OCI-LY1 (cell line): ENCODE results near the gene RAD51B.

ENCODE experiments used
- CTCF ChIP-seq: fragments of 200-600 bp; sonication (generic), shearing (Covaris generic); IDR thresholded peaks from 2 replicates; pipeline ENCODE4 v1.5.1; 2017; ENCODE audit warnings: mild to moderate bottlenecking, antibody characterized with exemption, low read length, moderate library complexity, mixed read lengths
- EZH2 ChIP-seq: fragments of 200-600 bp; sonication (generic), shearing (Covaris generic); IDR thresholded peaks from 2 replicates; pipeline ENCODE4 v1.8.0; 2017; ENCODE audit warnings: borderline replicate concordance, mixed run types, mild to moderate bottlenecking, antibody characterized with exemption, low read length, moderate library complexity, mixed read lengths

- TF ChIP-seq CTCF (no peak), EZH2 (no peak)
Observed at GRCh38 chr14:68611599-68611998, 792.0 kb downstream of the RAD51B start.
